ENCODE data around the gene DCAF8. TPM values are rescaled to one million over a fixed set of nuclear protein-coding genes. Genes with fewer than 3 reads are reported as not detected.

The DCAF8 gene
- total and polyA plus RNA-seq, 2 donors (not counting 3 experiments of a cell fraction or from before 2014, with no cell fraction given) = 85.5 to 106 TPM

GRCh38 chr1:160187407-160187806, 74.9 kb downstream of the DCAF8 start:
- H3K4me2 ChIP-seq (ENCODE audit: insufficient read depth, low read length) = no peak overlapping the region
- DNase-seq (ENCODE audit: low read depth, low spot score) (no peak), FAIRE-seq (no peak)
- TF ChIP-seq GATA2 (IDR thresholded peaks at IDR 0.05; ENCODE audit: insufficient read depth, insufficient read length, low read depth, low read length) (no peak), MAX (IDR thresholded peaks at IDR 0.05; ENCODE audit: insufficient read depth, insufficient read length) (no peak), FOS (IDR thresholded peaks at IDR 0.05; ENCODE audit: borderline replicate concordance, insufficient read depth, low read length) (no peak), EZH2 (IDR thresholded peaks at IDR 0.05; ENCODE audit: borderline replicate concordance, low read depth, low read length, severe bottlenecking) (no peak), POLR2AphosphoS5 (IDR thresholded peaks at IDR 0.05; ENCODE audit: insufficient read depth, low read depth, low read length) (no peak), JUN (IDR thresholded peaks at IDR 0.05; ENCODE audit: borderline replicate concordance, insufficient read depth, insufficient read length, low read depth) (no peak), MYC (IDR thresholded peaks at IDR 0.05; ENCODE audit: low read depth, low read length) (no peak), CTCF (IDR thresholded peaks at IDR 0.05; ENCODE audit: extremely low read depth in 1 of 2, insufficient read depth in 1 of 2, low read depth in 1 of 2, low read length in 2 of 2) (no peak), POLR2A (IDR thresholded peaks at IDR 0.05; ENCODE audit: low read depth, low read length) (no peak)
- peaks cover 5% of the 10 kb centered on the region for H3K4me1 ChIP-seq (ENCODE audit: control insufficient read depth, extremely low read depth, insufficient read depth, low read length)
- no TSS peak for BruUV-seq (replicated peaks)
- intact Hi-C loops (cut with micrococcal nuclease) = no loop called here
- no peaks in the 10 kb centered on the region for H3K79me2 ChIP-seq (ENCODE audit: control insufficient read depth, insufficient read depth, low read length)
- H4K20me1 ChIP-seq (replicated peaks; ENCODE audit: control insufficient read depth, extremely low read depth, insufficient read depth, low read length) = no peaks in the 10 kb centered on the region
- H3K27me3 ChIP-seq (ENCODE audit: control insufficient read depth in 2 of 2, insufficient read depth in 2 of 2, low read length in 2 of 2) = peaks cover 0 to 4% of the 10 kb centered on the region in 2 experiments
- CTCF ChIA-PET = interaction anchor here (1.3 to 1.7 kb wide), 2 partner anchors 21 to 189 kb away, joined by 3 to 4 read pairs; no protein-coding TSS in a partner anchor
- H3K9ac ChIP-seq (replicated peaks; ENCODE audit: extremely low read depth, insufficient read depth, low read length) = no peak overlapping the region
- H3K9me3 ChIP-seq (replicated peaks; ENCODE audit: control insufficient read depth, insufficient read depth, low read length) = no peaks in the 10 kb centered on the region
- no peaks in the 10 kb centered on the region for H3K9me1 ChIP-seq (replicated peaks; ENCODE audit: control insufficient read depth, extremely low read depth, insufficient read depth, low read length)
- dilution Hi-C loops (cut with MboI; ENCODE audit: extremely low pct_ligation_motif_present, low sequenced_read_pairs) = no loop called here
- H3K27ac ChIP-seq (ENCODE audit: insufficient read depth, low read depth, low read length) = no peak overlapping the region
- no peaks in the 10 kb centered on the region for H3K36me3 ChIP-seq (ENCODE audit: control insufficient read depth in 2 of 2, extremely low read depth in 1 of 2, insufficient read depth in 2 of 2, low read length in 2 of 2)
- H3K4me3 ChIP-seq (replicated peaks in 1 of 3; ENCODE audit: insufficient read depth in 1 of 3, low read depth in 1 of 3, low read length in 3 of 3) = no peak overlapping the region
- H2AFZ ChIP-seq (ENCODE audit: low read depth, low read length) = no peak overlapping the region
- POLR2A ChIA-PET = no interaction called here

All from endothelial cell of umbilical vein (primary cell).